SK-N-SH treated with all-trans-retinoic acid at 6 μM for 48 hours (cell line): ENCODE results near the gene CRELD1.

Experiments used
- ATAC-seq: fragments of 200-7000 bp; cut with Tn5 transposase; 3 replicates; pipeline ENCODE4 v1.9.1; 2020; ENCODE audit warnings: mild to moderate bottlenecking, moderate library complexity
- ARNTL ChIP-seq: fragments of 450-650 bp; formaldehyde crosslinking; IDR thresholded peaks from 2 replicates; pipeline ENCODE4 v1.5.0; 2020; ENCODE audit warnings: low read depth, mild to moderate bottlenecking, moderate library complexity, borderline replicate concordance
- BACH2 ChIP-seq: fragments of 250-450 bp; sonication (Bioruptor Pico); IDR thresholded peaks from 2 replicates; pipeline ENCODE4 v1.9.0; 2021; ENCODE audit warnings: mild to moderate bottlenecking, borderline replicate concordance
- CSDC2 ChIP-seq: fragments of 250-450 bp; sonication (Bioruptor Pico); IDR thresholded peaks from 2 replicates; pipeline ENCODE4 v1.5.0; 2020; ENCODE audit warnings: mild to moderate bottlenecking, moderate library complexity
- GLIS3 ChIP-seq: fragments of 250-450 bp; sonication (Bioruptor Pico); IDR thresholded peaks from 2 replicates; pipeline ENCODE4 v1.5.0; 2020; ENCODE audit warnings: mild to moderate bottlenecking, moderate library complexity
- OSR1 ChIP-seq: fragments of 250-450 bp; sonication (Bioruptor Pico); IDR thresholded peaks from 2 replicates; pipeline ENCODE4 v1.8.0; 2022; ENCODE audit warnings: moderate library complexity, mild to moderate bottlenecking, inconsistent platforms
- PATZ1 ChIP-seq: fragments of 250-450 bp; sonication (Bioruptor Pico); IDR thresholded peaks from 2 replicates; pipeline ENCODE4 v1.8.0; 2020; ENCODE audit warnings: mild to moderate bottlenecking, moderate library complexity, borderline replicate concordance
- POU6F1 ChIP-seq: fragments of 250-450 bp; sonication (Bioruptor Pico); IDR thresholded peaks from 2 replicates; pipeline ENCODE4 v1.8.0; 2021; ENCODE audit warnings: low read depth, mild to moderate bottlenecking, moderate library complexity, borderline replicate concordance
- PPARA ChIP-seq: fragments of 250-450 bp; sonication (Bioruptor Pico); IDR thresholded peaks from 2 replicates; pipeline ENCODE4 v1.5.0; 2020; ENCODE audit warnings: mild to moderate bottlenecking, borderline replicate concordance
- SNAI2 ChIP-seq: fragments of 250-450 bp; sonication (Bioruptor Pico); IDR thresholded peaks from 2 replicates; pipeline ENCODE4 v1.5.0; 2020; ENCODE audit warnings: mild to moderate bottlenecking, moderate library complexity
- ZFP3 ChIP-seq: fragments of 250-450 bp; sonication (Bioruptor Pico); IDR thresholded peaks from 2 replicates; pipeline ENCODE4 v1.5.0; 2020; ENCODE audit warnings: mild to moderate bottlenecking, moderate library complexity
- ZNF565 ChIP-seq: fragments of 450-650 bp; formaldehyde crosslinking; conservative IDR thresholded peaks from 2 replicates; pipeline ENCODE4 v1.5.0; 2020; ENCODE audit warnings: low read depth, mild to moderate bottlenecking, moderate library complexity
- ZNF70 ChIP-seq: fragments of 450-650 bp; formaldehyde crosslinking; IDR thresholded peaks from 2 replicates; pipeline ENCODE4 v1.5.0; 2020; ENCODE audit warnings: mild to moderate bottlenecking, moderate library complexity
- TF ChIP-seq, protein P1 (sequence below): fragments of 250-450 bp; sonication (Bioruptor Pico); IDR thresholded peaks from 2 replicates; pipeline ENCODE4 v1.5.0; 2020; ENCODE audit warnings: mild to moderate bottlenecking, moderate library complexity
- TF ChIP-seq, protein P2 (sequence below): fragments of 250-450 bp; sonication (Bioruptor Pico); IDR thresholded peaks from 2 replicates; pipeline ENCODE4 v1.5.1; 2021; ENCODE audit warnings: mild to moderate bottlenecking, moderate library complexity

CRELD1 gene

GRCh38 chr3:9980251-9980650 is 46.6 kb downstream of the CRELD1 start (continued):
- no peak for TF ChIP-seq PATZ1 (CRISPR knock-in tag)
- no peak for TF ChIP-seq BACH2 (CRISPR knock-in tag)
- no peak for TF ChIP-seq CSDC2 (CRISPR knock-in tag)

DNA sequence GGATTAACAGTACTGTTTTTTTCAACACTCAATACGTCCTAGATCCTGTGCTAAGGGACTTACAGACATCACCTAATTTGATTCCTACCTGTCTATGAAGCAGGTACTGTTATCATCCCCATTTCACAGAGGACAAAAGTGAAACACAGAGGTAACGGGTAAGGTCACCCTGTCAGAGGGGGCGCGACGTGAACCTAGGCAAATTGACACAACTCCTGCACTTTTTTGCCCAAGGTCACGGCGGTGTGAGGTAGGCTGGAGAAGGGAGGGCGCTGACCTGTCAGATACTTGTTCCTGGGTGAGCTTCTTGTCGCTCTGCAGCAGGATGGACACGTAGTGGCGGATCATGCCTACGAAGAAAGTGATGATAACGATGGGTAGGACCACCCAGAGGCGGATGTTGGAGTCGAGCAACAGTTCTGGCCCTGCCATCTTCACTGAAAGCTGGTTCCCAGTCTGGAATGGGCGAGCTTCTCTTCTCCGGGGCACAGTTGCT is 52.6 kb downstream of the CRELD1 start:
- ATAC-seq, result peak; percentile 68
- TF ChIP-seq CSDC2 (CRISPR knock-in tag) (no peak), GLIS3 (CRISPR knock-in tag) (no peak)
- TF ChIP-seq, protein P1, sequence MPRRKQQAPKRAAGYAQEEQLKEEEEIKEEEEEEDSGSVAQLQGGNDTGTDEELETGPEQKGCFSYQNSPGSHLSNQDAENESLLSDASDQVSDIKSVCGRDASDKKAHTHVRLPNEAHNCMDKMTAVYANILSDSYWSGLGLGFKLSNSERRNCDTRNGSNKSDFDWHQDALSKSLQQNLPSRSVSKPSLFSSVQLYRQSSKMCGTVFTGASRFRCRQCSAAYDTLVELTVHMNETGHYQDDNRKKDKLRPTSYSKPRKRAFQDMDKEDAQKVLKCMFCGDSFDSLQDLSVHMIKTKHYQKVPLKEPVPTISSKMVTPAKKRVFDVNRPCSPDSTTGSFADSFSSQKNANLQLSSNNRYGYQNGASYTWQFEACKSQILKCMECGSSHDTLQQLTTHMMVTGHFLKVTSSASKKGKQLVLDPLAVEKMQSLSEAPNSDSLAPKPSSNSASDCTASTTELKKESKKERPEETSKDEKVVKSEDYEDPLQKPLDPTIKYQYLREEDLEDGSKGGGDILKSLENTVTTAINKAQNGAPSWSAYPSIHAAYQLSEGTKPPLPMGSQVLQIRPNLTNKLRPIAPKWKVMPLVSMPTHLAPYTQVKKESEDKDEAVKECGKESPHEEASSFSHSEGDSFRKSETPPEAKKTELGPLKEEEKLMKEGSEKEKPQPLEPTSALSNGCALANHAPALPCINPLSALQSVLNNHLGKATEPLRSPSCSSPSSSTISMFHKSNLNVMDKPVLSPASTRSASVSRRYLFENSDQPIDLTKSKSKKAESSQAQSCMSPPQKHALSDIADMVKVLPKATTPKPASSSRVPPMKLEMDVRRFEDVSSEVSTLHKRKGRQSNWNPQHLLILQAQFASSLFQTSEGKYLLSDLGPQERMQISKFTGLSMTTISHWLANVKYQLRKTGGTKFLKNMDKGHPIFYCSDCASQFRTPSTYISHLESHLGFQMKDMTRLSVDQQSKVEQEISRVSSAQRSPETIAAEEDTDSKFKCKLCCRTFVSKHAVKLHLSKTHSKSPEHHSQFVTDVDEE (CRISPR knock-in tag), result no peak
- TF ChIP-seq, all 23 proteins: peak for 0

GRCh38 chr3:9994086-9994844 is 60.6 kb downstream of the CRELD1 start:
- no peak for ATAC-seq
- TF ChIP-seq PPARA (CRISPR knock-in tag) (no peak), ZNF565 (no peak), ZFP3 (CRISPR knock-in tag) (no peak), ARNTL (no peak), ZNF70 (CRISPR knock-in tag) (no peak), CSDC2 (CRISPR knock-in tag) (no peak), SNAI2 (CRISPR knock-in tag) (no peak), OSR1 (CRISPR knock-in tag) (no peak), POU6F1 (no peak), GLIS3 (CRISPR knock-in tag) (no peak)
- TF ChIP-seq, protein P2, sequence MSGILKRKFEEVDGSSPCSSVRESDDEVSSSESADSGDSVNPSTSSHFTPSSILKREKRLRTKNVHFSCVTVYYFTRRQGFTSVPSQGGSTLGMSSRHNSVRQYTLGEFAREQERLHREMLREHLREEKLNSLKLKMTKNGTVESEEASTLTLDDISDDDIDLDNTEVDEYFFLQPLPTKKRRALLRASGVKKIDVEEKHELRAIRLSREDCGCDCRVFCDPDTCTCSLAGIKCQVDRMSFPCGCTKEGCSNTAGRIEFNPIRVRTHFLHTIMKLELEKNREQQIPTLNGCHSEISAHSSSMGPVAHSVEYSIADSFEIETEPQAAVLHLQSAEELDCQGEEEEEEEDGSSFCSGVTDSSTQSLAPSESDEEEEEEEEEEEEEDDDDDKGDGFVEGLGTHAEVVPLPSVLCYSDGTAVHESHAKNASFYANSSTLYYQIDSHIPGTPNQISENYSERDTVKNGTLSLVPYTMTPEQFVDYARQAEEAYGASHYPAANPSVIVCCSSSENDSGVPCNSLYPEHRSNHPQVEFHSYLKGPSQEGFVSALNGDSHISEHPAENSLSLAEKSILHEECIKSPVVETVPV (CRISPR knock-in tag), result no peak
- TF ChIP-seq, protein P1 (CRISPR knock-in tag), result no peak
